ENCODE results near the gene COL5A2.

- TF ChIP-seq EZH2 (IDR thresholded peaks at IDR 0.05; ENCODE audit: insufficient read depth, poor library complexity, severe bottlenecking) (no peak), EZH2phosphoT487 (IDR thresholded peaks at IDR 0.05; ENCODE audit: insufficient read depth, low read depth) (no peak)
These were observed at the start of gene COL5A2 for GRCh38 chr2:189179570-189179950.
